ENCODE measurements around the gene LRRTM4. TPM values are rescaled to one million over a fixed set of nuclear protein-coding genes. Genes with fewer than 3 reads are reported as not detected.

The LRRTM4 gene
- total RNA-seq, 1 experiment from 2014 or later, result 9.4 TPM

- H3K27ac Mint-ChIP-seq, result no peak overlapping the region
- ATAC-seq (no peak), DNase-seq (ENCODE audit: low spot score) (no peak)
- 0 out of 2 replicates have a peak, but pooled peaks cover 3% of the 10 kb centered on the region for H3K4me1 Mint-ChIP-seq
- no peak overlapping the region for H3K4me3 Mint-ChIP-seq
- no peak for TF ChIP-seq ETV6 (CRISPR knock-in tag; IDR thresholded peaks at IDR 0.05)
- TF ChIP-seq ZNF512 (CRISPR knock-in tag; IDR thresholded peaks at IDR 0.05; ENCODE audit: borderline replicate concordance), result no peak
- no peak for TF ChIP-seq CREB1 (CRISPR knock-in tag; IDR thresholded peaks at IDR 0.05)
- no peaks in the 10 kb centered on the region for H3K36me3 Mint-ChIP-seq
- no peaks in the 10 kb centered on the region for H3K27me3 Mint-ChIP-seq (ENCODE audit: low read depth)
- ChIA-PET CTCF (interaction anchor here (1.2 kb wide), 1 partner anchor 25 kb away, joined by 4 read pairs; no protein-coding TSS in a partner anchor), POLR2A (no interaction called here)
- H3K9me3 Mint-ChIP-seq, result no peaks in the 10 kb centered on the region
Measured at GRCh38 chr2:76977846-76978727, 544.1 kb downstream of the LRRTM4 start.

- no peaks in the 10 kb centered on the region for H3K36me3 Mint-ChIP-seq
- H3K9me3 Mint-ChIP-seq, result no peaks in the 10 kb centered on the region
- POLR2A ChIA-PET, result no interaction called here
- 0 out of 2 replicates have a peak, but pooled peaks cover 3% of the 10 kb centered on the region for H3K4me1 Mint-ChIP-seq
- H3K27ac Mint-ChIP-seq, result no peak overlapping the region
- TF ChIP-seq GTF2I (CRISPR knock-in tag; conservative IDR thresholded peaks at IDR 0.05) (no peak), NR3C1 (CRISPR knock-in tag; conservative IDR thresholded peaks at IDR 0.05; ENCODE audit: low read depth) (no peak), RORB (CRISPR knock-in tag; IDR thresholded peaks at IDR 0.05) (no peak)
- CTCF ChIA-PET, result no interaction called here
- no peaks in the 10 kb centered on the region for H3K27me3 Mint-ChIP-seq (ENCODE audit: low read depth)
- no peak for ATAC-seq
- H3K4me3 Mint-ChIP-seq, result no peak overlapping the region
- no peak for DNase-seq (ENCODE audit: low spot score)
Measured at GRCh38 chr2:76975752-76976151, 546.4 kb downstream of the LRRTM4 start.

GRCh38 chr2:76973610-76974009 lies 548.6 kb downstream of the LRRTM4 start:
- no peaks in the 10 kb centered on the region for H3K27me3 Mint-ChIP-seq (ENCODE audit: low read depth)
- H3K27ac Mint-ChIP-seq, result no peak overlapping the region
- H3K4me1 Mint-ChIP-seq, result no peaks in the 10 kb centered on the region
- DNase-seq (ENCODE audit: low spot score) (no peak), ATAC-seq (no peak)
- POLR2A ChIA-PET, result no interaction called here
- no peaks in the 10 kb centered on the region for H3K36me3 Mint-ChIP-seq
- CTCF ChIA-PET, result no interaction called here
- H3K4me3 Mint-ChIP-seq, result no peak overlapping the region
- H3K9me3 Mint-ChIP-seq, result no peaks in the 10 kb centered on the region
- no peak for TF ChIP-seq CREM (CRISPR knock-in tag; IDR thresholded peaks at IDR 0.05)
- TF ChIP-seq CTCF (IDR thresholded peaks at IDR 0.05), result no peak
- TF ChIP-seq KAT7 (CRISPR knock-in tag; IDR thresholded peaks at IDR 0.05; ENCODE audit: borderline replicate concordance), result no peak
- no peak for TF ChIP-seq ETV6 (CRISPR knock-in tag; IDR thresholded peaks at IDR 0.05)
- no peak for TF ChIP-seq CREB1 (CRISPR knock-in tag; IDR thresholded peaks at IDR 0.05)
- TF ChIP-seq USF2 (CRISPR knock-in tag; IDR thresholded peaks at IDR 0.05), result no peak
- no peak for TF ChIP-seq NFYB (CRISPR knock-in tag; conservative IDR thresholded peaks at IDR 0.05; ENCODE audit: low read depth)
- no peak for TF ChIP-seq TCF7 (CRISPR knock-in tag; IDR thresholded peaks at IDR 0.05; ENCODE audit: low read depth)
- TF ChIP-seq TP53 (CRISPR knock-in tag; IDR thresholded peaks at IDR 0.05), result no peak
- no peak for TF ChIP-seq FOXK1 (CRISPR knock-in tag; IDR thresholded peaks at IDR 0.05)
- no peak for TF ChIP-seq GRHL2 (CRISPR knock-in tag; IDR thresholded peaks at IDR 0.05; ENCODE audit: insufficient replicate concordance, severe bottlenecking)
- TF ChIP-seq CBFB (CRISPR knock-in tag; IDR thresholded peaks at IDR 0.05; ENCODE audit: low read depth), result no peak
- no peak for TF ChIP-seq ZNF532 (CRISPR knock-in tag; IDR thresholded peaks at IDR 0.05; ENCODE audit: borderline replicate concordance)
- no peak for TF ChIP-seq ARID4B (CRISPR knock-in tag; IDR thresholded peaks at IDR 0.05; ENCODE audit: borderline replicate concordance)

Data from WTC11 (cell line).